Adrenal gland (tissue), 12 donors: ENCODE data around the gene SPTBN1. TPM values are rescaled to one million over a fixed set of nuclear protein-coding genes. Genes with fewer than 3 reads are reported as not detected.

Source experiments
- DNase-seq, 7 donors: peaks; one replicate each; pipeline ENCODE4 v3.0.0-alpha.2; 2019 to 2020
- H3K27ac ChIP-seq, 5 donors: fragments of 200-600 bp; sonication (generic) in 4 of 5; 1 replicate in 3 of 5; 2 replicates in 2 of 5; pipeline versions ENCODE4 v1.5.1 to v1.8.0; 2016 to 2020; ENCODE audit warnings: mild to moderate bottlenecking in 1 of 5
- H3K27me3 ChIP-seq: fragments of 200-600 bp; 2 replicates; pipeline ENCODE4 v1.8.0; 2021
- H3K36me3 ChIP-seq, 2 donors: fragments of 200-600 bp; replicated peaks in 1 of 2; 1 replicate in 1 of 2; 2 replicates in 1 of 2; pipeline versions ENCODE4 v1.5.1 to v1.8.0; 2018 to 2022
- H3K4me1 ChIP-seq, 2 donors: fragments of 200-600 bp; replicated peaks in 1 of 2; 1 replicate in 1 of 2; 2 replicates in 1 of 2; pipeline versions ENCODE4 v1.5.1 to v1.8.0; 2018 to 2021
- H3K4me3 ChIP-seq, 4 donors: fragments of 200-600 bp; sonication (generic) in 3 of 4; one replicate each; pipeline ENCODE4 v1.5.1; 2016 to 2018
- H3K9me3 ChIP-seq, 3 donors: fragments of 200-600 bp; sonication (generic) in 1 of 3; replicated peaks in 1 of 3; 1 replicate in 2 of 3; 2 replicates in 1 of 3; pipeline versions ENCODE4 v1.5.1 to v1.8.0; 2016 to 2021
- POLR2A ChIP-seq, 2 donors: fragments of 450-650 bp; IDR thresholded peaks; one replicate each; pipeline ENCODE4 v1.6.1; 2017; ENCODE audit warnings: antibody characterized with exemption in 2 of 2, mild to moderate bottlenecking in 2 of 2, moderate library complexity in 1 of 2
- WGBS, 4 donors: extraction: QIAGEN DNeasy Blood & Tissue Kit in 2 of 4; methylation state at CpG; one replicate each; pipeline versions ENCODE4 v1.1.5 to v1.1.7; 2013 to 2017; 5-methylcytosine and 5-hydroxymethylcytosine counted together
- intact Hi-C, 2 donors: fragments of 100-400 bp; cut with DNase I; formaldehyde crosslinking; loops; one replicate each; pipeline versions ENCODE4 v1.14.1 to v1.15.0; 2022 to 2023
- polyA plus RNA-seq, 3 donors: library from polyadenylated mRNA; stranded (reverse); fragments of 200-250 nt in 2 of 3; fragments of 350-450 nt in 1 of 3; fragmentation: Illumina TruSeq in 1 of 3; extraction: RNeasy Lipid Tissue Mini Kit (QIAGEN cat#74804) in 1 of 3; gene quantifications; one replicate each; pipeline ENCODE4 v1.2.3, GENCODE V29; 2013 to 2014
- total RNA-seq, 9 donors: library from RNA; depleted of rRNA in 4 of 9; stranded (reverse); fragments of >200 nt in 4 of 9; fragments of 120-200 nt in 1 of 9; fragmentation: NEBNext Ultra II Directional in 1 of 9; extraction: Animal tissue kit (Norgen Biotek cat#: 25700) in 1 of 9; gene quantifications; one replicate each; pipeline versions ENCODE4 v1.1.0 to v1.2.4, GENCODE V29; 2013 to 2023
- TF ChIP-seq, protein P1 (sequence below), 6 experiments: fragments of 450-650 bp in 4 of 6; fragments of 200-600 bp in 2 of 6; sonication (generic) in 1 of 6; IDR thresholded peaks; 1 replicate in 5 of 6; 2 replicates in 1 of 6; pipeline versions ENCODE4 v1.5.1 to v1.8.0; 2016 to 2021; ENCODE audit warnings: antibody characterized with exemption in 6 of 6, mild to moderate bottlenecking in 2 of 6, moderate library complexity in 1 of 6
- donor health status: healthy with polysubstance abuse.
- donor health status: Bipolar disorder and iron deficiency.
- donor health status: DM: yes; HTN: yes; CAD: no.
- donor health status: DM: no; HTN: no; CAD: no.
- donor health status: DM: no; HTN: no; CAD: no.
- donor health status: DM: yes; HTN: yes; CAD: no.

SPTBN1 gene
- total and polyA plus RNA-seq, 12 donors, result 72.9 to 653 (median 493) TPM

DNA sequence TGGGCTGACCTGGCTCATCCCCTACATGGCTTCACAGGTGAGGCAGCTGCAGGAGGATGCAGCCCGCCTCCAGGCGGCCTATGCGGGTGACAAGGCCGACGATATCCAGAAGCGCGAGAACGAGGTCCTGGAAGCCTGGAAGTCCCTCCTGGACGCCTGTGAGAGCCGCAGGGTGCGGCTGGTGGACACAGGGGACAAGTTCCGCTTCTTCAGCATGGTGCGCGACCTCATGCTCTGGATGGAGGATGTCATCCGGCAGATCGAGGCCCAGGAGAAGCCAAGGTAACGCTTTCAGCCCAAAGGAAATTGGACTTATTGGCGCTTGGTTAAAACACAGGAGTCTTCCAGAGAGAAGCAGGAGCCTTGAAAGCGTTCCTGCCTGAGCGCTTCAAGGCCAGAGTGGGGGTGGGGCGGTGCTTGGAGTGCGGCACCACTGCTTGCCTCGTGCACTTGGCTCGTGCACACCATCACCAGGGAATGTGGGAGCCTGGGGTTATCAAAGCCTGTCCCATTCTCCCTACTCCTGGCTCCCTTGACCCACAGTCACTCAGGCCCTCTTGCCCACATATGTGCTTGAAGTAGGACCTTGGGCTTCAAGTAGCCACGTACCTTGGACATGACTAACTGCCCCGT, 197.6 kb downstream of the SPTBN1 start:
- H3K4me3 ChIP-seq, result no peak overlapping the region
- TF ChIP-seq POLR2A (IDR thresholded peaks at IDR 0.05), result no peak
- TF ChIP-seq, protein P1, sequence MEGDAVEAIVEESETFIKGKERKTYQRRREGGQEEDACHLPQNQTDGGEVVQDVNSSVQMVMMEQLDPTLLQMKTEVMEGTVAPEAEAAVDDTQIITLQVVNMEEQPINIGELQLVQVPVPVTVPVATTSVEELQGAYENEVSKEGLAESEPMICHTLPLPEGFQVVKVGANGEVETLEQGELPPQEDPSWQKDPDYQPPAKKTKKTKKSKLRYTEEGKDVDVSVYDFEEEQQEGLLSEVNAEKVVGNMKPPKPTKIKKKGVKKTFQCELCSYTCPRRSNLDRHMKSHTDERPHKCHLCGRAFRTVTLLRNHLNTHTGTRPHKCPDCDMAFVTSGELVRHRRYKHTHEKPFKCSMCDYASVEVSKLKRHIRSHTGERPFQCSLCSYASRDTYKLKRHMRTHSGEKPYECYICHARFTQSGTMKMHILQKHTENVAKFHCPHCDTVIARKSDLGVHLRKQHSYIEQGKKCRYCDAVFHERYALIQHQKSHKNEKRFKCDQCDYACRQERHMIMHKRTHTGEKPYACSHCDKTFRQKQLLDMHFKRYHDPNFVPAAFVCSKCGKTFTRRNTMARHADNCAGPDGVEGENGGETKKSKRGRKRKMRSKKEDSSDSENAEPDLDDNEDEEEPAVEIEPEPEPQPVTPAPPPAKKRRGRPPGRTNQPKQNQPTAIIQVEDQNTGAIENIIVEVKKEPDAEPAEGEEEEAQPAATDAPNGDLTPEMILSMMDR (IDR thresholded peaks at IDR 0.05), result no peak
- peak overlapping the region; percentile 21 to 86 (median 59) for H3K27ac ChIP-seq
- H3K27me3 ChIP-seq, result no peaks in the 10 kb centered on the region
- peaks cover 5% of the 10 kb centered on the region in 2 donors for H3K4me1 ChIP-seq
- intact Hi-C loops, result no loop called here
- no peaks in the 10 kb centered on the region for H3K9me3 ChIP-seq
- H3K36me3 ChIP-seq, result peaks cover 0 to 98% of the 10 kb centered on the region in 2 donors
- peak; percentile 75 to 90 (median 84) for DNase-seq
- WGBS, 4 donors, result 65 to 84% (median 74%) methylated on average over 15 to 26 of the region's 26 CpGs

GRCh38 chr2:54655046-54655809, 199.1 kb downstream of the SPTBN1 start:
- peak in 1 of 7 donors; percentile 7 for DNase-seq
- no peaks in the 10 kb centered on the region for H3K9me3 ChIP-seq
- H3K36me3 ChIP-seq, result peaks cover 0 to 98% of the 10 kb centered on the region in 2 donors
- H3K27me3 ChIP-seq, result no peaks in the 10 kb centered on the region
- H3K27ac ChIP-seq, result peak overlapping the region in 1 of 5 donors; percentile 86
- H3K4me1 ChIP-seq, result peaks cover 5% of the 10 kb centered on the region in 2 donors
- TF ChIP-seq, protein P1 (IDR thresholded peaks at IDR 0.05), result no peak
- TF ChIP-seq POLR2A (IDR thresholded peaks at IDR 0.05), result no peak
- WGBS, 4 donors, result 84 to 91% (median 87%) methylated on average over 14 of the region's 14 CpGs
- intact Hi-C loops, result no loop called here
- no peak overlapping the region for H3K4me3 ChIP-seq

- DNase-seq, result peak in 1 of 7 donors; percentile 3
- no peaks in the 10 kb centered on the region for H3K27me3 ChIP-seq
- peak overlapping the region in 1 of 5 donors; percentile 10 for H3K27ac ChIP-seq
- no peak for TF ChIP-seq POLR2A (IDR thresholded peaks at IDR 0.05)
- TF ChIP-seq, protein P1 (IDR thresholded peaks at IDR 0.05), result no peak
- H3K4me3 ChIP-seq, result no peak overlapping the region
- WGBS, 4 donors, result 73 to 85% (median 84%) methylated on average over 2 to 3 of the region's 3 CpGs
- H3K36me3 ChIP-seq, result peaks cover 0 to 99% of the 10 kb centered on the region in 2 donors
- peaks cover 5% of the 10 kb centered on the region in 2 donors for H3K4me1 ChIP-seq
- H3K9me3 ChIP-seq, result no peaks in the 10 kb centered on the region
- intact Hi-C loops, result no loop called here
Measured at GRCh38 chr2:54656863-54657262, 200.7 kb downstream of the SPTBN1 start.

DNA sequence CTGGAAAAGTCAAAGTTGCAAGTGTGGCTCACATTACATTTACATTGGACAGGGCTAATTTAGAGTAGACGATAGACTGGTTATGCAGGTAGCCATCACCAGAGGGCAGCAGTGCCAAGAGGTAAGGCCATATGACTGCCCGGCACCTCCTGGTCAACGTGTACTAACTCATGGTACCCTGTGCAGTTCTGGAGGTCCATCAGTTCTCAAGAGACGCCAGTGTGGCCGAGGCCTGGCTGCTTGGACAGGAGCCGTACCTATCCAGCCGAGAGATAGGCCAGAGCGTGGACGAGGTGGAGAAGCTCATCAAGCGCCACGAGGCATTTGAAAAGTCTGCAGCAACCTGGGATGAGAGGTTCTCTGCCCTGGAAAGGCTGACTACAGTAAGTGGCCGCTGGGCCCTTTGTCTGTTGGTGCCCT, 201.5 kb downstream of the SPTBN1 start:
- DNase-seq, result peak; percentile 35 to 83 (median 65)
- peaks cover 0 to 99% of the 10 kb centered on the region in 2 donors for H3K36me3 ChIP-seq
- 58 to 80% (median 77%) methylated on average over 6 to 12 of the region's 12 CpGs for WGBS, 4 donors
- H3K4me1 ChIP-seq, result peaks cover 5% of the 10 kb centered on the region in 2 donors
- no peak for TF ChIP-seq POLR2A (IDR thresholded peaks at IDR 0.05)
- TF ChIP-seq, protein P1 (IDR thresholded peaks at IDR 0.05), result peak; percentile 20 to 62 (median 54)
- H3K27me3 ChIP-seq, result no peaks in the 10 kb centered on the region
- H3K9me3 ChIP-seq, result no peaks in the 10 kb centered on the region
- peak overlapping the region in 2 of 5 donors; percentile 21 to 54 for H3K27ac ChIP-seq
- intact Hi-C loops, result no loop called here
- H3K4me3 ChIP-seq, result no peak overlapping the region
